NCI-H774 (cell line): ENCODE measurements around the gene MCM3AP.
"Not testable (repeated sequence)": the region's sequence is repeated elsewhere in the genome, so short reads cannot be mapped to it uniquely, and the experiment has no call there.

ENCODE experiments used
- DNase-seq: peaks from one replicate; lab custom pipeline; 2025; lab: John Stamatoyannopoulos, UW

MCM3AP gene

DNA sequence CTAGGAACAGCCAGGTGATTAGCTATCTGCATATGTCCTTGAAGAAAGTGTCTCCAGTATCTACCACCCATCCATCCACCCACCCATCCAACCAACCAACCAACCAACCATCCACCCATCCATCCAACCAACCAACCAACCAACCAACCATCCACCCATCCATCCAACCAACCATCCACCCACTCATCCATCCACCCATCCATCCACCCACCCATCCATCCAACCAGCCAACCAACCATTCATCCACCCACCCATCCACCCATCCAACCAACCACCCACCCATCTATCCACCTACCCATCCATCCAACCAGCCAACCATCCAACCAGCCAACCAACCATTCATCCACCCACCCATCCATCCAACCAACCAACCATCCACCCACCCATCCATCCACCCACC lies 26.2 kb upstream of the MCM3AP start:
- no peak for DNase-seq

- DNase-seq, result not testable (repeated sequence)
These were observed 24.8 kb upstream of the MCM3AP start for GRCh38 chr21:46310260-46310659.

DNA sequence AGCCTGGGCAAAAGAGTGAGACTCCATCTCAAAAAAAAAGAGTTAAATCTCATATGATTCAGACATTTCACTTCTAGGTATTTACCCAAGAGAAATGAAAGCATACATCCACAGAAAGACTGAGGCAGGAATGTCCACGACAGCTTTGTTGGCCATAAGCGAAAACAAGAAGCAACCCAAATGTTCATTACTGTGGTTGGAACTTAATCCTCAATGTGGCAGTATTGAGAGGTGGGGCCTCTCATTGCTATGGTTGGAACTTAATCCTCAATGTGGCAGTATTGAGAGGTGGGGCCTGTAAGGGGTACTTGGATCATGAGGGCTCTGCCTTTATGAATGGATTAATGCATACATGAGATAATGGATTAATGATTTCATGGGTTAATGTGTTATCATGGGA lies 23.0 kb upstream of the MCM3AP start:
- DNase-seq, result no peak

DNA sequence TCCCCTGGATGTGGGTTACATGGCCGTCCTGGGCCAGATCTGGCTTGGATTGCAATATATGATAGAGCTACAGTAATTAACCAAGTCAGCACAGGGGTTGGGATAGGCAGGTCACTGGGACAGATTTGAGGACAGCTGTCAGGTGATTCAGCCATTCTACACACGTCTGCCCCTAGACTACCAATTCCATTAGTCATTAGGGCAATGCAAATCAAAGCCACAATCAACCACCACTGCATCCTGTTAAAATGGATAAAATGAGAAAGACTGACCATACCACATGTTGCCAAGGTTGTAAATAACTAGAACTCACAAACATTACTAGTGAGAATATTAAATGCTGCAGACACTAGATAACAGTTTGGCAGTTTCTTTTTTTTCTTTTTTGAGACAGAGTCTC lies 22.2 kb upstream of the MCM3AP start:
- DNase-seq, result no peak

GRCh38 chr21:46304955-46305354 lies 19.5 kb upstream of the MCM3AP start:
- no peak for DNase-seq

- no peak for DNase-seq
These were observed 19.0 kb upstream of the MCM3AP start for GRCh38 chr21:46304437-46304836.

- no peak for DNase-seq
These were observed 16.3 kb upstream of the MCM3AP start for GRCh38 chr21:46301759-46302158.

- no peak for DNase-seq
These were observed 13.8 kb upstream of the MCM3AP start for GRCh38 chr21:46299167-46299566.

GRCh38 chr21:46297338-46298271 lies 12.2 kb upstream of the MCM3AP start:
- no peak for DNase-seq

DNA sequence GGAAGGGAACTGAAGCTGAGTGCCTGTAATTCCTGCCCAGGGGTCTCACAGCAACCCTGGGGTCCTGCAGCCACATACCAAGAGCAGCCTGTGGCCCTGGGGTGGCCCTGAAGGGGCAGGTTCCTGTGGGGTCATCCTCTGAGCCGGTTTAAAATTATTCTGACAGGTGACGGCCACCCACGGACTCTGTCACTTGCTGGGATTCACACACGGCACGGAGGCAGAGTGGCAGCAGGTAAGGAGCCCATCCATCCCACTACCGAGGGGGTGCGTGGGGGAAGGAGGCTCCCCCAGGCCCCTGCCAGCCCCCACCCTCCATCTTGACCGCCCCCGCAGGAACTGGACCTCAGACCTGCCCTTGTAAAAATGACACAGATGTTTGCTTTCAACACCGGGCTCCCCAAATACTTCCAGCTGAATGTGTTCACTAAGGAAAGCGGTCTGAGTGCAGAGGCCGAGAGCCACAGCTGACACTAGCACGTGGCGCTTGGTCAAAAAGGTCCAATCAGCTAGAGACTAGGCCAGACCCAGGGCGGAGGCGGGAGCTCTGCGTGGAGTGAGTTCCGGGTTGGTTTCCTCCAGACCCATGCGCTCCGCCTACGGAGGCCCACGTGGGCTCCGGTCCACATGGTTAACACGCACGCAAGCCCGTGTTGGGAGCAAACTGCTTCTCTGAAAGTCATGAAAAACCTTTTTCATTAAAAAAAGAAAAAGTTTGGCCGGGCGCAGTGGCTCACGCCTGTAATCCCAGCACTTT lies 10.8 kb upstream of the MCM3AP start:
- DNase-seq, result peak; percentile 1

DNA sequence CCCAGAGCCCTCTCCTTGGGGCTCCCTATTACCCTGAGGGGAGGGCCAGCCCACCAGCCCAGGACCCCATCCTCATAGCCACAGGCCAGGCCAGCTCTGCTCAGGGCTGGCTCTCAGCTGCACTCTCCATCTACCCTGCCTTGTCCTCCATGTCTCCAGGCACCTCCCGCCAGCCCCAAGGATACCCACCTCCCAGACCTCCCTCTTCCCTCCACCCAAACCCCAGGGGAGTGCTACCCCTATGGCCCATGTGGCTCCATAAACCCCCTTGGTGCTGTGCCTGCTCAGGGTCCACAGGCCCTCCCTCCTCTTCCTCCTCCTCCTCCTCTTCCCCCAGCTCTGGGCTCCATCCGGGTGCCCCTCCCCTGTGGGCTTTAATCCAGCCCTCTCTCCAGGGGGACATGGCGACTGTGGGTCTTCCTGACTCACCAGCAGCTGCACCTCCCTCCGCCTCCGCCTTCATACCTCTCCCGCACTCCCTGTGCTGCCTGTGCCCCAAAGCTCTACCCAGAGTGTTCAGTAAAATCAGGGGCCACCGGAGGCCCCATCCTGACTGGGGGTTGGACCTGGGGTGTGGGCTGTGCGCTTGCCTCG lies 9.9 kb upstream of the MCM3AP start:
- no peak for DNase-seq

DNA sequence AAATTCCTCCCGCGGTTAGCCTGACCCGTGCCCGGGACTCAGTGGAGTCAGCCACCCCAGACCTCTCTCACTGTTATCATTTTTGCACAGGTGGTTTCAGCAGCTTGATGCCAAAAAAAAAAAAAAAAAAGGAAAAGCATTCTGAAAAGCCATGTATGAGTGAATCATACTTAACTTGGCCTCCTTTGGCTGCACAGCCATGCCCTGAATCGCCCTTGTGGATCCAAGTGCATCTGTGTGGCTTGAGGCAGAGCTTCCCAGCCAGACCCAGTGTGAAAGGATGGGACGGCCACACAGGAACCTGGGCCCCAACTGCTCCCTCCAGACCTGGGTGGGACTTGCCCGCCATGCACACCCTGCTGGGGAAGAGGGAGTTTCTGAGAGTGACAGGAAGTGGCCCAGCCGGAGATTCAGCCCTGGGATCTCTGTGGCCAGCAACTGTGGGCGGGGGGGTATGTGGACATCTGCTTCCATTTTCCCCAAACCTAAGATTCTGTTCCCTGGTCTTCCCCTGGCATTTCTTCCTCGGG lies 9.3 kb upstream of the MCM3AP start:
- no peak for DNase-seq

- no peak for DNase-seq
These were observed 6.2 kb upstream of the MCM3AP start for GRCh38 chr21:46291561-46291960.

DNA sequence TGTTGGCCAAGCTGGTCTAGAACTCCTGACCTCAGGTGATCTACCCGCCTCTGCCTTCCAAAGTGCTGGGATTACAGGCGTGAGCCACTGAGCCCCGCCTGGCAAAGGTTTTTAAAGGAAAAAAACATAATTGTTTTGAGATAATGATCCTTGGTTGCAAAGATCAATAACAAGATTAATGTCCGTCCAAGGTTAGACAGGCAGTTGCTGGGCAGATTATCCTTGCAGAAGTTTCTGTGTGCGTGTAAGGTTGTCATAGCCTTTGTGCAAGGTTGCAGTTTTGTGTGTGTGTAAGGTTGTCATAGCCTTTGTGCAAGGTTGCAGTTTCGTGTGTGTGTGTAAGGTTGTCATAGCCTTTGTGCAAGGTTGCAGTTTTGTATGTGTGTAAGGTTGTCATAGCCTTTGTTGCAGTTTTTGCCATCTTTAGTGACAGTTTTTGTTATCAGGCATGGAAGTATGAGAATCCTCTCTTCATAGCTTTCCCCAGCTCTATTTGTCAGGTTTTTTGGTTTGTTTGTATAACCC lies 4.3 kb upstream of the MCM3AP start:
- no peak for DNase-seq

- DNase-seq, result no peak
These were observed 2.1 kb upstream of the MCM3AP start for GRCh38 chr21:46287541-46287940.

GRCh38 chr21:46286648-46287002 lies 1.2 kb upstream of the MCM3AP start:
- no peak for DNase-seq

GRCh38 chr21:46285761-46286647 lies 593 bp upstream of the MCM3AP start, which contains the start of gene YBEY:
Gene YBEY (plus strand): TSS chr21:46286342. CDS start chr21:46286914, 572 bp downstream.
- DNase-seq, result peak; percentile 67

DNA sequence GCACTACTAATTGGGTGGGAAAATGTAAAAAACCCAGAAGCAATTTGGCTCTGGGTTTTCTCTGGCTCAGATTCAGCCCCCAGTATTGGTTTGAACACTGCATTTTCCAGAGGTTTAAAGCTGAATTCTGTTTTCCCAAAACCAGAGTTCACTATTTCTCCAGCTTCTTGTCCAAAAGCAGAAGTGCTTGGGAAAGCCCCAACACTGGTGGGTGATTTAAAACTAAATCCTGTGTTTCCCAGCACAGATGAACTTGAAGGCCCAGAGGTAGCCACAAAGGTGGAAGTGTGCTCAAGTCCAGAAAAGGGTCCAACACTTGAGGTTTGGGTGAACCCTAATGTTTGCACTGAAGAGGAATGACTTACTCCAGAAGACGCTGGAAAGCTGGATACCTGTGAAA lies 678 bp downstream of the MCM3AP start:
- DNase-seq, result no peak

DNA sequence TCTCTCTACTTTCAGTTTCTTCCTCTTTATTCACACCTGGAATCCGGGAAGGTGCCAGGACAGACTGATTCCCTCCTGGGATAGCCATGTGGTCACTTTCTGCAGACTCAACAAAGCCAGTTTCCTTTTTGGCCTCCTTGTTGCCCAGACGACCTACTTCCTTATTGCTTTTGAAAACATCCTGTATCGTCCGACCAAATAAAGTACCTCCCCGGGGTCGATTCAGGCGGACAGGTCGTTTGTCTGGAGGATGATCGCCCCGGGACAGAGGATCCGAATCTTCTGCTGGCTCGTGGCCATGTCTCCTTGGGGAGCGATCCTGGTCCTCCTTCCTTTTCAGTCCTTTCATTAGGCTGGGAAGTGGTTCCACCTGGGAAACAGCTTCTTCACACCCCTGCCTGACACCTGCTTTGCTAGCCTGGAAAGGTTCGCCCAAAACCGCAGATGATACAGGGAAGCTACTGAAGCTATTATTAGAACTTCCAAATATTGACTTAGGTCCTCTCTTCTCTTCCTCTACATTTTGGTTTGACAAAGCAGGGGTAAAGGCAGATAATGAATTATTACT lies 1.2 kb downstream of the MCM3AP start:
- DNase-seq, result no peak

DNA sequence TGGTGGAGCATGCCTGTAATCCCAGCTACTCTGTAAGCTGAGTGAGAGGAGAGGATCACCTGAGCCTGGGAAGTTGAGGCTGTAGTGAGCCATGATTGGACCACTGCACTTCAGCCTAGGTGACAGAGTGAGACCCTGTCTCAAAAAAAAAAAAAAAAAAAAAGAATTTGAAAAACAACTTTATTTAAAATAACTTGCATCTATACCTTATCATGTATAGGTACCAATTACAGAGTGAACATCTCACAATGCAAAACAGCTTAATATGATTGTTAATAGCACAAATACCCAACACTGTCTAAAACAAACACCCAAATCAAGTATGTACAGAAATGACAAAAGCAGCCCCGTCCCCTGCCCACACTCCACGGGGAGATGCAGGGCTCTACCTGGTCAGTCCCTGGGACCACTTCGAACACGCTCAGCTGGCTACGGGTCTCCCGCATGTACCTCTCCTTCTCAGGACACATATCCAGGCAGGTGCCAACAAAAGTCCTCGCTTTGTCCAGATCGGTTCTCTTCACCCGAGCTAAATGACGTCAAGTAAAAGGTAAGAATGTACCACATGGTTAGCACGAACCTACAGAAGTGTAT lies 10.5 kb downstream of the MCM3AP start:
- DNase-seq, result no peak

DNA sequence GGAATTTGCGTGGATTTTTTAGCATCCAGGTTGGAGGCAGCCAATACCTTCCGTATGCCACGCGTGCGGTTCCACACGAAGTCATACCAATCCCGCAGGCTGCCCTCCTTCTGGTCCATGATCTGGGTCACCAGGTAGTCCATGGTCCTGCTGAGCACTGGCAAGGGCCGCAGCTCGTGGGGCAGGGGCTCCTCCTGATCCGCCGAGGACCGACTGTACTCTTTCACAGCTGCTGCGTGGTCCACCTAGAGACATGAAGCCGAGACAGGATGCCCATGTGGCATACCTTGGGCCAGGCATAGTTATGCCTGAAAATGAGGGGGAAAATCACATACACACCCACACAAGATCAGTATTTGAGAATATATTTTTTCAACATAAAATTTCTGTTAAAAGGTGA lies 12.1 kb downstream of the MCM3AP start:
- DNase-seq, result no peak
